ENCODE measurements around the gene GMFB. TPM values are rescaled to one million over a fixed set of nuclear protein-coding genes. Genes with fewer than 3 reads are reported as not detected.

GMFB gene
- total RNA-seq, 4 donors from 2014 or later = 44.0 to 92.7 (median 86.7) TPM

DNA sequence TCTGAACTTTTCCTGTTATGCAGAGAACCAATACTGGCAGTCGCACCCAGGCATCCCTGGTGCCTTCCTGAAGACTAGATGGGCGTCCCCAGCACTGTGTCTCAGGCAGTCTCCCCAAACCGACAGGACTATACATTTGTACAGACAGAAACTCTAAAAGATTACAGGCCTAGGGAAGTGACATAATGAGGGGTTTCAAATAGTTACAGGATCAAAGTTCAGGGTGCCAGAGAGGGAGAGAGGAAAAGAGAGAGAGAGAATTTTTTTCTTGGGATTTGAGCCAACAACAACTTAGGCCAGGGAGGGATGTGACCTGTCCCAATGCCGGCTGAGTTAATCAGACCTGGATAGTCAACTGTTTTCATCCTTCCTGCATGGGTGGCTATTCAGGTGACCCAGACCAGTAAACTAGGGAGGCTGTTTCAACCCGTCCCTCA is 9.3 kb upstream of the GMFB start:
- TF ChIP-seq, protein P1, sequence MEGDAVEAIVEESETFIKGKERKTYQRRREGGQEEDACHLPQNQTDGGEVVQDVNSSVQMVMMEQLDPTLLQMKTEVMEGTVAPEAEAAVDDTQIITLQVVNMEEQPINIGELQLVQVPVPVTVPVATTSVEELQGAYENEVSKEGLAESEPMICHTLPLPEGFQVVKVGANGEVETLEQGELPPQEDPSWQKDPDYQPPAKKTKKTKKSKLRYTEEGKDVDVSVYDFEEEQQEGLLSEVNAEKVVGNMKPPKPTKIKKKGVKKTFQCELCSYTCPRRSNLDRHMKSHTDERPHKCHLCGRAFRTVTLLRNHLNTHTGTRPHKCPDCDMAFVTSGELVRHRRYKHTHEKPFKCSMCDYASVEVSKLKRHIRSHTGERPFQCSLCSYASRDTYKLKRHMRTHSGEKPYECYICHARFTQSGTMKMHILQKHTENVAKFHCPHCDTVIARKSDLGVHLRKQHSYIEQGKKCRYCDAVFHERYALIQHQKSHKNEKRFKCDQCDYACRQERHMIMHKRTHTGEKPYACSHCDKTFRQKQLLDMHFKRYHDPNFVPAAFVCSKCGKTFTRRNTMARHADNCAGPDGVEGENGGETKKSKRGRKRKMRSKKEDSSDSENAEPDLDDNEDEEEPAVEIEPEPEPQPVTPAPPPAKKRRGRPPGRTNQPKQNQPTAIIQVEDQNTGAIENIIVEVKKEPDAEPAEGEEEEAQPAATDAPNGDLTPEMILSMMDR (IDR thresholded peaks at IDR 0.05) = no peak
- ATAC-seq (ENCODE audit: low FRiP score) = no peak
- DNase-seq (ENCODE audit: low spot score) = no peak

DNA sequence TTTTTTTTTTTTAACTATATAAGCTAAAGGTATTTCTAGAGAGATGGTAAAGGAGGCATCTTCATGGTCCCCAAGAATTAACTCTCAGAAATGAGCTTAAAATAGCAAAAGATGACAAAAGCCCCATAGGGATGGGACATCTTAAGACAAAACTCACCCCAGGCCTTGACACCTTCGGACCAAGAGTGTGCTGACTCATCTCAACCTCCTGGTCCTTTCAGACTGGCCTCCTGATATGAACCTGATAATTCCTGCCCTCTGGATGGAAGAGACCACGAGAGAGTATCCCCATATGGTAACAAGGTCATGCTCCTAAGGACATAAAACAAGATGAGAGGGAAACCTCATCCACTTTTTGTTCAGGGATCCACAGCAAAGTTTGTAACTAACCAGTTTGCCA is 8.4 kb upstream of the GMFB start:
- ATAC-seq (ENCODE audit: low FRiP score) = no peak
- TF ChIP-seq, protein P1 (IDR thresholded peaks at IDR 0.05) = no peak

DNA sequence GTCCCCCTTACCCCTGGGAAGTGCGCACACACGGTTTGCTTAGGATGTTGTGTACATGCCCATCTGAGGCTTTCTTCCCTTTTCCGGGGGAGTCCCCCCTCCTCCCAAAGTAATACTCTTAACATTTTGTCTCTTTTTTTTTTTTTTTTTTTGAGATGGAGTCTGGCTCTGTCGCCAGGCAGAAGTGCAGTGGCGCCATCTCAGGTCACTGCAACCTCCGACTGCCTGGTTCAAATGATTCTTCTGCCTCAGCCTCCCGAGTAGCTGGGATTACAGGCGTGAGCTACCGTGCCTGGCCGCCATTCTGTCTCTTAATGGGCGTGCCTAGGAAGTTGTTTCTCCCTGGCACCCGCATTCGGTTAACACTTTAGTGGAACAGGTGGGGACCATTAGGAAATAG is 4.5 kb upstream of the GMFB start:
- ATAC-seq (ENCODE audit: low FRiP score) = no peak
- no peak for DNase-seq (ENCODE audit: low spot score)
- TF ChIP-seq, protein P1 (IDR thresholded peaks at IDR 0.05) = no peak

More for the DNA sequence above, 8.4 kb upstream of the GMFB start:
- no peak for DNase-seq (ENCODE audit: low spot score)

DNA sequence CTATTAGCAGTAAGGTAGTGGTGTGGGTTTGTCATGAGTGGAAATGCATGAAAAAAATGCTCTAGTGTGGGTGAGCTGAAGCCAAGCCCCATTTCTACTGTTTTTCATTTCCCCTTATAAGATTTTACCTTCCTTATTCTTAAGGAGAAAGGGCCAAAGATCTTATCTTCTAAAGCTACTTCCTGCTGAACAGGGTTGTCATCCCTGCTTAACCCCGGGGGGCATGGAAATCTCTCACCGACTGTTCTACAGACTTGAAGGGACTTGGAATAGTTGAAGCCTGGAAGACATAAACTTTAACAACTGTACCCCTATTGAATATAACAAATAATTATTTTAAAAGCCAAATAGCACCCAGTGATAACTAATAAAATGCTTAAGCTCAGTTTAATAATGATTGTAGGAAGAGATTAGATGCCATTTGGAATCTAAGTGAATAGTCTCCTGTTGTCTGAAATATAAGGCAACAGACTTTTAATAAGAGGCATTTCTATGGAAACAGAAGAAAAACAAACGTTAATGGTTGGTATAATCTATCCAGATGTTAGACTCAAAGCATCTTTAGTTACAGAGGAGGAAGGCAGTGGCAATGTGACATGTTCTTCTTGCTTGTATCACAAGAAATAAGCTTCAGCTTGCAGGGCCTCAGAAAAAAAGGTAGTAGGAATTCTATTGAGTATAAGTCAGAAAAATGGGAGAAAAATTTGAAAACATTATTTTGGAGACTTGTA is 1.8 kb upstream of the GMFB start:
- TF ChIP-seq, protein P1 (IDR thresholded peaks at IDR 0.05) = no peak
- no peak for ATAC-seq (ENCODE audit: low FRiP score)
- no peak for DNase-seq (ENCODE audit: low spot score)

DNA sequence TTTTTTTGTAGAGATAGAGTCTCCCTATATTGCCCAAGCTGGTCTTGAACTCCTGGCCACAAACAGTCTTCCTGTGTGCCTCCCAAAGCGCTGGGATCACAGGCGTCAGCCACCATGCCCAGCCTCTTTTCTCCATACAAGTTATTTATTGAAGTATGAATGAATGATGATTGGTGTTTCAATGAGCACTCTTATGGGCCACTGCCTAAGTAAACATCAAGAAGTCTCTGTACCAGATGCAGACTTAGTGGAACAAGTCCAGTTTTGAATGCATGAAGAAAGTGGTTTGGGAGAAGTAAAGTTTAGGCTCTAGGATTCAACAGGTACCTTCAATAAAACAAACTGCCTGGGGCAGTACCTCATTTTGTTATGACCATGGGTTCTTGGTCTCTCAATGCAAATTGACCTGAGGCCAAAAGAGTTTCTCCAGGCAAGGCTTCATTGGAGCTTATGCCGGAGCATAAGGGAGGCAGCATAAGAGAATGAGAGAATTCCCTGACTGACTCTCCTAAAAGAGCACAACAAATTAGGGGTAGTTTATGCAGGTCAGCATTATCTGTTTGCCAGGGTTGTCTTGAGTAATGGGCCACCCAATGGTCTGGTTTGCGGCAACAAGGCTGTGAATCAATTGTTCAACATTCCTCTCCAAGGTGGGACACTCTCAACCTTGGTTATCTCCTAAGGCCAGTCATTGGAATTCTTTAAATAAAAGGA is 1.1 kb upstream of the GMFB start:
- ATAC-seq (ENCODE audit: low FRiP score) = no peak
- no peak for DNase-seq (ENCODE audit: low spot score)
- TF ChIP-seq, protein P1 (IDR thresholded peaks at IDR 0.05) = no peak

DNA sequence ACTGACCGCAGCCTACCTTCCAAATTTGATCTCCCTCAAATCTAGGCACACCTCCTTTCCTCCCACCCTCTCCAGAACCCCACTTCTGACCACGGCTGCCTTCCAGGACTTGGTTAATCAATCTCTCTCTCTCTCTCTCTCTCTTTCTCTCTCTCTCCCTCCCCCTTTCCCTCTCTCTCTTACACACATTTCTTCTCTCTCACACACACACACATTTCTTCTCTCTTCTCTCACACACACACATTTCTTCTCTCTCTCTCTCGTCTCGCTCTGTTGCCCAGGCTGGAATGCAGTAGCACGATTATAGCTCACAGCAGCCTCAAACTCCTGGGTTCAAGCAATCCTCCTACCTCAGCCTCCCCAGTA is 521 bp upstream of the GMFB start:
- TF ChIP-seq, protein P1 (IDR thresholded peaks at IDR 0.05) = no peak
- ATAC-seq (ENCODE audit: low FRiP score) = no peak
- no peak for DNase-seq (ENCODE audit: low spot score)

DNA sequence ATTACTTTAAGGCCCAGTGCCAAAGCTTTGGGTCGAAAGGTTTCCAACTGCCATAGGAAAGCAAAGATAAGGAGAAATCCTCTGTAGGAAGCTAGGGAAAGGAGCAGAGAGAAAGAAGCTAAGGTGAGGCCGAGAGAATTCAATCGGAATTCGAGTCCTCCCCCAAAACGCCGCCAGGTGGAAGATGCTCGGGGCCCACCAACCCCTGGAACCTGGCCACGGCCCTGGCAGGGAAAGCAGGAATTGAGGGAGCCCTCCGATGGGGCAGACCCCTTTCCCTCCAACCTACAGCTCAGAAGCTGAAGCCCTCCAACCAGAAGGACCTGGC is 498 bp downstream of the GMFB start:
- ATAC-seq (ENCODE audit: low FRiP score) (no peak), DNase-seq (ENCODE audit: low spot score) (no peak)
- TF ChIP-seq, protein P1 (IDR thresholded peaks at IDR 0.05) = no peak
